Memory B cell (primary cell): ENCODE measurements around the gene RELB.
"Not testable (repeated sequence)": the region's sequence is repeated elsewhere in the genome, so short reads cannot be mapped to it uniquely, and the experiment has no call there.

Experiments used
- ATAC-seq: fragments of 150-1000 bp; cut with Tn5 transposase; 2 replicates; pipeline ENCODE4 v1.10.0; 2021; ENCODE audit warnings: low read depth, mild to moderate bottlenecking, moderate library complexity
- DNase-seq, 2 donors: peaks; one replicate each; pipeline ENCODE4 v3.0.0; 2022; ENCODE audit warnings: low spot score in 2 of 2
- H3K27ac Mint-ChIP-seq: one replicate; pipeline ENCODE4 v1.8.0; 2022; ENCODE audit warnings: mild to moderate bottlenecking, moderate library complexity, mixed read lengths
- H3K27me3 Mint-ChIP-seq: one replicate; pipeline ENCODE4 v1.8.0; 2022; ENCODE audit warnings: mixed read lengths
- H3K36me3 Mint-ChIP-seq: one replicate; pipeline ENCODE4 v1.8.0; 2022; ENCODE audit warnings: mild to moderate bottlenecking, mixed read lengths
- H3K4me1 Mint-ChIP-seq: one replicate; pipeline ENCODE4 v1.8.0; 2022; ENCODE audit warnings: mixed read lengths
- H3K4me3 Mint-ChIP-seq: one replicate; pipeline ENCODE4 v1.8.0; 2022; ENCODE audit warnings: mild to moderate bottlenecking, moderate library complexity, mixed read lengths
- H3K9me3 Mint-ChIP-seq: one replicate; pipeline ENCODE4 v1.8.0; 2022; ENCODE audit warnings: mixed read lengths

Gene RELB

DNA sequence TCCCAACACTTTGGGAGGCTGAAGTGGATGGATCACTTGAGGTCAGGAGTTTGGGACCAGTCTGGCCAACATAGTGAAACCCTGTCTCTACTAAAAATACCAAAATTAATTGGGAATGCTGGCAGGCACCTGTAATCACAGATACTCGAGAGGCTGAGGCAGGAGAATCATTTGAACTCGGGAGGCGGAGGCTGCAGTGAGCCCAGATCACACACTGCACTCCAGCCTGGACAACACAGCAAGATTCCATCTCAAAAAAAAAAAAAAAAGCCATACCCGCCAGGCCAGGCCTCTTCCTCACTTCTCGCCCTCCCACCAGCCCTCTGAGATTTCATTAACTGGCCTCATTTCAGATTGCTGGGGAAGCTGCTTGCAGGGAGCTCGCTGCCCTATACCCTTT is 7.7 kb upstream of the RELB start:
- no peaks in the 10 kb centered on the region for H3K27me3 Mint-ChIP-seq
- peaks cover 12% of the 10 kb centered on the region for H3K36me3 Mint-ChIP-seq
- H3K27ac Mint-ChIP-seq, result no peak overlapping the region
- no peak overlapping the region for H3K4me3 Mint-ChIP-seq
- H3K4me1 Mint-ChIP-seq, result peaks cover 8% of the 10 kb centered on the region
- ATAC-seq, result no peak
- DNase-seq, result no peak
- H3K9me3 Mint-ChIP-seq, result peaks cover 3% of the 10 kb centered on the region

DNA sequence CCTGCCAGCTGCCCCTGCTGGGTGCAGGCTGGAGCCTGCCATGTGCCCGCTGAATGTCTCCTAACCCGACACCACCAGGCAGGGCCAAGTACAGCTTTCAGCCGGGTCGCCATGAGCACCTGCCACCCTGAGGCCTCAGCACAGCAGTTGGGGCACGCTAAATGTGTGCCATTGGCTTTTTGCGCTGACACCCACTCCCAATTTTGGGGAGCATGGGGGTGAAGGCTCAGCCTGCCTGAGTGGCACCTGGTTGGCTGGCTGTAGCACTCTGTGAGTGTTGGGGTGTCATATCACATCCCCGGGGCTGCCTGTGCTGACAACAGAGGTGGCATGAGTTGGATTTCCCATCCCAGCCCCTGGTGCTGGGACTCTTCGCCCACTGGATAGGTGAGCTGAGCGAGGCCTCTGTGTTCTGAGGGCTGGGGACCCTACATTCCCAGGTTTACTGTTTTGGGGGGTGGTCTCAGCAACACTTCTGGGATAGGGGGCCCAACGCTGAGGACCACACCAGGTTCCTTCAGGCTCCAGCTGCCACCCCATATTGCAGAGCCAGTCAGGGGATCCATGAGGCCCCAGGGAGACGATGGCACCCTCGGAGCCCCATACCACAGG is 7.2 kb upstream of the RELB start:
- H3K9me3 Mint-ChIP-seq, result peaks cover 3% of the 10 kb centered on the region
- ATAC-seq (no peak), DNase-seq (no peak)
- peaks cover 6% of the 10 kb centered on the region for H3K4me1 Mint-ChIP-seq
- no peak overlapping the region for H3K4me3 Mint-ChIP-seq
- no peaks in the 10 kb centered on the region for H3K27me3 Mint-ChIP-seq
- no peak overlapping the region for H3K27ac Mint-ChIP-seq
- H3K36me3 Mint-ChIP-seq, result peaks cover 12% of the 10 kb centered on the region

DNA sequence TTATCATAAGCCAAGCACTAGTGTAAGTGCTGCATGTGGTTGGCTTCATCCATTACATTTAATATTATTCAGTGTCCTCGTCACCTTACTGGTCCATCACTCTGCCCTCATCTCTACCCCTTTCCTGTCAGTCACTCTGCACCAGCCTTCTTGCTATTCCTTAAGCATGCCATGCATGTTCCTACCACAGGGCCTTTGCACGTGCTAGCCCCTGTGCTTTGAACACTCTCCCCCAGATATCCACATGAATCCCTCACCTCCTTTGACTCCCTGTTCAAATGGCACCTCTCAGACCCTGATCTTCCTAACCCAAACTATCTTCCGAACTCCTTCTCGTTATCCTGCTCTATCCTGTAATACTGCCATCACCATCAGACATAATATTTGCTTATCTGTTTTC is 3.2 kb upstream of the RELB start:
- Mint-ChIP-seq H3K36me3 (peaks cover 6% of the 10 kb centered on the region), H3K4me3 (no peak overlapping the region), H3K9me3 (peaks cover 3% of the 10 kb centered on the region), H3K27ac (peak overlapping the region; percentile 14), H3K4me1 (peaks cover 7% of the 10 kb centered on the region), H3K27me3 (no peaks in the 10 kb centered on the region)
- DNase-seq, result no peak
- no peak for ATAC-seq

DNA sequence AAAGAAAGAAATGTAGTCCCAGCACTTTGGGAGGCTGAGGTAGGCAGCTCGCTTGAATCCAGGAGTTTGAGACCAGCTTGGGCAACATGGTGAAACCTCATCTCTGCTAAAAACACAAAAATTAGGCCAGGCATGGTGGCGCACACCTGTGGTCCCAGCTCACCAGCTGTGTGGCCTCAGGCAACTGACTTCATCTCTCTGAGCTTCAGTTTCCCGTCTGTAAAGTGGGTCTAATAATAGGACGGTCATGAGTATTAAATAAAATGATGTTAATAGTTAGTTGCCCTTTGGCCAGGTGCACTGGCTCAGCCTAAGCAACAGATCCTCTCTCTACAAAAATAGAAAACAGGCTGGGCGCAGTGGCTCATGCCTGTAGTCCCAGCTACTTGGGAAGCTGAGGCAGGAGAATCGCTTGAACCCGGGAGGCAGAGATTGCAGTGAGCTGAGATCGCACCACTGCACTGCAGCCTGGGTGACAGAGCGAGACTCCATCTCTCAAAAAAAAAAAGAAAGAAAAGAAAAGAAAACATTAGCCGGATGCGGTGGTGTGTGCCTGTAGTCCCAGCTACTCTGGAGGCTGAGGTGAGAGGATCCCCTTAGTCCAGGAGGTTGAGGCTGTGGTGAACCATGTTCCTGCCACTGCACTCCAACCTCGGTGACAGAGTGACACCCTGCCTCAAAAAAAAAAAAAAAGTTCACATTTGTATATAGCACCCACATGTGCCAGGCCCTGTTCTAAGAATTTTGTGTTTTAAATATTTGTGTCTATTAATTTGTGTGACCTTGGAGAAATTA is 1.9 kb upstream of the RELB start:
- not testable (repeated sequence) for H3K36me3 Mint-ChIP-seq, H3K4me3 Mint-ChIP-seq, H3K27me3 Mint-ChIP-seq, DNase-seq, H3K4me1 Mint-ChIP-seq, H3K9me3 Mint-ChIP-seq, ATAC-seq
- peak overlapping the region; percentile 97 for H3K27ac Mint-ChIP-seq

DNA sequence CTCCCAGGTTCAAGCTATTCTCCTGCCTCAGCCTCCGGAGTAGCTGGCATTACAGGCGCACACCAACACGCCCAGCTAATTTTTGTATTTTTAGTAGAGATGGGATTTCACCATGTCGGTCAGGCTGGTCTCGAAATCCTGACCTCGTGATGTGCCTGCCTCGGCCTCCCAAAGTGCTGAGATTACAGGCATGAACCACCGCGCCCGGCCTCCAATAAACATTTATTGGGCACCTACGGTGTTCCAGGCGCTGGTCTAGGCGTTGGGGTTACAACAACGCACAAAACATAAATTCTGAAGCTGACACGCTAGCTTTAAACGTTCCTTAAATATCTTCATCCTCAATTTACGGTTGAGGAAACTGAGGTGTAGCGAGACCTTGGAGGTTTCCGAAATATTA is 599 bp upstream of the RELB start:
- ATAC-seq, result not testable (repeated sequence)
- peak overlapping the region; percentile 68 for H3K4me3 Mint-ChIP-seq

DNA sequence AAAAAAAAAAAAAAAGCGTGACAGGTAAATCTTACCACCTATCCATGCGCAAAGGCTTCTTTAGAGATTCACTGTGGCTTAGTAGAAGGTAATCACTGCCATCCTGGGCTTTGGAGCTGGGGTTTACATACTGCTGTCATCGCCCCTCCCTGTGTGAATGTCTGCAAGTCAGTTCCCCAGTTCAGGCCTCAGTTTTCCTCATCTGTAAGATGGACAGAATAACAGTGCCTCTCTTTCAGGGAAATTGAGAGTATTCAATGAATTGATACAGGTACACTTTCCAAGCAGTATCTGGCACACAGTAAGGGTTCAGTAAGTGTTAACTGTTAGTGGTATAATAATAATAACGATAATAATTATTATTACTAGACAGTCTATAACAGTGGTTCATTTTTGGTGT is 2.2 kb downstream of the RELB start:
- Mint-ChIP-seq H3K27ac (no peak overlapping the region), H3K4me3 (no peak overlapping the region)

More for the DNA sequence above, 599 bp upstream of the RELB start:
- not testable (repeated sequence) for H3K4me1 Mint-ChIP-seq, H3K9me3 Mint-ChIP-seq, H3K36me3 Mint-ChIP-seq, H3K27me3 Mint-ChIP-seq, DNase-seq
- H3K27ac Mint-ChIP-seq, result peak overlapping the region; percentile 97

DNA sequence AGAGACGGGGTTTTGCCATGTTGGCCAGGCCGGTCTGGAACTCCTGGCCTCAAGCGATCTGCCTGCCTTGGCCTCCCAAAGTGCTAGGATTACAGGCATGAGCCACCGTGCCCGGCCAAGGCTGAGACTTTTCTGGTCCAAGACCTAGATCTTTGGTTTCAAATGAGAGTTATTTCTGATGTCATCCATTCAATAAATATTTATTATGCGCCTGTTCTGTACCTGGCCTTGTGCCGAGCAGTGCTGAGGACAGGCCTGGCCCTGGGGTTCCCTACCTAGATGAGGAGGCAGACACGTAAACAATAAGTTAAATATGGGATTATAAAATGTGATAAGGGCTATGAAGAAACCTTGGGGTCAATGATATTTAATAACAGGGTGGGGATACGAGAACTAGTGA is 4.5 kb downstream of the RELB start:
- Mint-ChIP-seq H3K36me3 (peaks cover 17% of the 10 kb centered on the region), H3K9me3 (no peaks in the 10 kb centered on the region), H3K27me3 (no peaks in the 10 kb centered on the region), H3K4me1 (peaks cover 15% of the 10 kb centered on the region), H3K4me3 (no peak overlapping the region), H3K27ac (no peak overlapping the region)
- ATAC-seq (no peak), DNase-seq (no peak)

More for the DNA sequence above, 2.2 kb downstream of the RELB start:
- H3K36me3 Mint-ChIP-seq, result peaks cover 11% of the 10 kb centered on the region
- ATAC-seq (no peak), DNase-seq (no peak)
- H3K27me3 Mint-ChIP-seq, result no peaks in the 10 kb centered on the region
- no peaks in the 10 kb centered on the region for H3K9me3 Mint-ChIP-seq
- peaks cover 6% of the 10 kb centered on the region for H3K4me1 Mint-ChIP-seq

DNA sequence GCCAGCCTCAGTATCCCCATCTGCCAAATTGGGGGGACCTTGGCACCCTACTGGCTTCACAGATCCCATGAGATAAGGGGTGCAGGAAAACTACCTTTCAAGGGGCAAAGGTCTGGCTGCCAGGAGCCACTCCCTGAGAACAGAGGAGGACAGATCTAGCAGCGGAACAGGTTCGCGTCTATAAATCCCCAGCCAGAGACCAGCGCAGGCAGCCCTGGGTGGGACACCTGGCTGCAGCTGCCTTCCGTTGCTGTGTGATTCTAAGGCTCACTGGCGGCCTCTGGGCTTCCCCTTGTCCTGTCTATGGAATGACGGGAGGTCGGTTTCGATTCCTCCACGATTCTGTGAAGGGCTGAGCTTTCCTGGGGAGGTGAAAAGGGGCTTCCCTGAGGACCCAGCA is 7.3 kb downstream of the RELB start:
- DNase-seq, result no peak
- Mint-ChIP-seq H3K9me3 (no peaks in the 10 kb centered on the region), H3K4me3 (no peak overlapping the region), H3K27me3 (no peaks in the 10 kb centered on the region), H3K4me1 (peaks cover 12% of the 10 kb centered on the region), H3K27ac (peak overlapping the region; percentile 35), H3K36me3 (peaks cover 20% of the 10 kb centered on the region)
- peak; percentile 3 for ATAC-seq

DNA sequence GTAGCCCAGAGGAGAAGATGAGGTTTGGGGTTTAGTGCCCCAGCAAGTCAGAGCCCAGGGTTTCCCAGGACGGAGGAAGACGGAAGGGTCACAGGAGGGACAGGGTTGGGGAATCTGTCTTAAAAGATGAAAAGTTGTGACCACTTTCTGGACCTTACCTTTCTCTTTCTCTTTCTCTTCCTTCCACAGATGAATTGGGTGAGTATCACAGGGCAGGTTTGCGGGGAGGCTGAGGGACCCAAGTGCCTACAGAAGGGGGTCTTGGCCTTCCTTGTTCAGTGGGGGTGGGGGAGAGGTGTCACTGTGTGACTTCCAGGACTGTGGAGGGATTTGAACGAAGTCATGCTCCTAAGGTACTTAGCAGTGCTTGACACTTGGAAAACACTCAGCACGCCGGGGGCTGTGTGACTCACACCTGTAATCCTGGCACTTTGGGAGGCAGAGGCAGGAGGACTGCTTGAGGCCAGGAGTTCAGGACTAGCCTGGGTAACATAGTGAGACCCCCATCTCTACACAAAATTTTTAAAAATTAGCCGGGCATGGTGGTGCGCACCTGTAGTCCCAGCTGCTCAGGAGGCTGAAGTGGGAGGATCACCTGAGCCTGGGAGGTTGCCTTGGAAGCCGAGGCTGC is 8.5 kb downstream of the RELB start:
- H3K4me3 Mint-ChIP-seq, result no peak overlapping the region

DNA sequence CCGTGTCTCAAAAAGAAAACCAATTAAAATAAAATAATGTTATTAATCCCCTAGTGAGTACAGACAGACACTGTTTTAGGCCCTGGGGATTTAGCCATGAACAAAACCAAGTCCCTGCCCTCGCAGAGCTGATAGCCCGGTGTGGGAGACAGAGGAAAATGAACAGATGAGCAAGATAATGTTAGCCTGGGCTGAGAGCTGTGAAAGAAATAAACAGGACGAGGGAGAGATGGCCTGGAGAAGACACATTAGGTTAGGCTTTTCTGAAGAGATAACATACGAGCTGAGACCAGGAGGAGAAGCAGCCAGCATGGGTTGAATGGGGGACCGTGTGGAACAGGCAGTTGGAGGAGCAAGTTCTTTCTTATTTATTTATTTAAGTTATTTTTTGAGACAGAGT is 9.0 kb downstream of the RELB start:
- Mint-ChIP-seq H3K9me3 (no peaks in the 10 kb centered on the region), H3K36me3 (peaks cover 23% of the 10 kb centered on the region), H3K27me3 (no peaks in the 10 kb centered on the region), H3K27ac (peak overlapping the region; percentile 83), H3K4me3 (no peak overlapping the region), H3K4me1 (peaks cover 12% of the 10 kb centered on the region)
- no peak for ATAC-seq
- DNase-seq, result no peak

More for the DNA sequence above, 8.5 kb downstream of the RELB start:
- Mint-ChIP-seq H3K27me3 (no peaks in the 10 kb centered on the region), H3K9me3 (no peaks in the 10 kb centered on the region), H3K36me3 (peaks cover 23% of the 10 kb centered on the region), H3K27ac (peak overlapping the region; percentile 83), H3K4me1 (peaks cover 12% of the 10 kb centered on the region)
- DNase-seq (no peak), ATAC-seq (no peak)

DNA sequence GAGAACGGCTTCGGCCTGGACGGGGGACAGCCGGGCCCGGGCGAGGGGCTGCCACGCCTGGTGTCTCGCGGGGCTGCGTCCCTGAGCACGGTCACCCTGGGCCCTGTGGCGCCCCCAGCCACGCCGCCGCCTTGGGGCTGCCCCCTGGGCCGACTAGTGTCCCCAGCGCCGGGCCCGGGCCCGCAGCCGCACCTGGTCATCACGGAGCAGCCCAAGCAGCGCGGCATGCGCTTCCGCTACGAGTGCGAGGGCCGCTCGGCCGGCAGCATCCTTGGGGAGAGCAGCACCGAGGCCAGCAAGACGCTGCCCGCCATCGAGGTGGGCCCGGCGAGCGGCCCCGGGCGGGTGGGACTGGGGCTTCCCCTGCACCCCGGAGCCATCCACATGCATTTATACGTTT is 10.7 kb downstream of the RELB start:
- Mint-ChIP-seq H3K36me3 (peaks cover 17% of the 10 kb centered on the region), H3K4me1 (peaks cover 19% of the 10 kb centered on the region), H3K27ac (no peak overlapping the region), H3K27me3 (no peaks in the 10 kb centered on the region), H3K9me3 (no peaks in the 10 kb centered on the region), H3K4me3 (no peak overlapping the region)
- DNase-seq (no peak), ATAC-seq (no peak)

DNA sequence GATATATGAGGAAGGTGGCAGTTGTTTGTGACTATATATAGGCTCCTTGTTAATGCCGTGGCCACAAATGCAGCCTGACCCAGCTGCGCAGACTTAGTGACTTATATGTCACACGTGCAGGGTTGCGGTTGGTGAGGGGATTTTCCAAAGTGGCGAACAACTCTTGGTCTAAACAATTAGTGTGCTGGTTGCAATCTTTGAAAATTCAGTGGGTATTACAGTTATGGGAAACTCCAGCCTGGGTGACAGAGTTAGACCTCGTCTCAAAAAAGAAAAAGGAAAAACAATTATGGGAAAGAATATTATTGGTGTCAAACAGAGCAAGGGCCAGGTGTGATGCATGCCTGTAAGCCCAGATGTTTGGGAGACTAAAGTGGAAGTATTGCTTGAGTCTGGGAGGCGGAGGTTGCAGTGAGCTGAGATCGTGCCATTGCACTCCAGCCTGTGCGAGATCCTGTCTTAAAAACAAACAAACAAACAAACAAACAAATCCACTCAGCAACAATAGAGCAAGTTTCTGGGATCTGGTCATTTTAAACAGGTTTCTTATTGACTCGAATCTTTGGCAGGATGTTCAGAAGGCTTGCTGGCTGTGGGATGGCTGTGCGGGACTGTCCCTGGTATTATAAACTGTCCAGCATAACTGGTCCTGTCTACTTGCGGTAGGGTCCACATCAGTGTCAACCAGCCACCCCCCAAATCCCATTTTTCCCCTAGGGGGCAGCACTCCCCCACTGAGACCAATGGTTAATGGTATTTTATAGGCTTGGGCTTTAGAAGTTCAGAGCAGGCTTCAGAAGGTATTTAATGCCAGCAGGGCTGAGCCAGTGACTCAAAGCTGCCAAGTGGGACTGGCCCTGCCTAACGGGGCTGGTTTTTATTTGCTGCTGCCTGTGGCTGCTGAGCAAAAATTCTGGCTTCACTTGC is 15.4 kb downstream of the RELB start:
- Mint-ChIP-seq H3K9me3 (no peaks in the 10 kb centered on the region), H3K4me3 (peak overlapping the region; percentile 73), H3K4me1 (peaks cover 8% of the 10 kb centered on the region), H3K27me3 (no peaks in the 10 kb centered on the region), H3K36me3 (peaks cover 18% of the 10 kb centered on the region), H3K27ac (peak overlapping the region; percentile 98)
- ATAC-seq (peak; percentile 87), DNase-seq (peak; percentile 68 to 84)

DNA sequence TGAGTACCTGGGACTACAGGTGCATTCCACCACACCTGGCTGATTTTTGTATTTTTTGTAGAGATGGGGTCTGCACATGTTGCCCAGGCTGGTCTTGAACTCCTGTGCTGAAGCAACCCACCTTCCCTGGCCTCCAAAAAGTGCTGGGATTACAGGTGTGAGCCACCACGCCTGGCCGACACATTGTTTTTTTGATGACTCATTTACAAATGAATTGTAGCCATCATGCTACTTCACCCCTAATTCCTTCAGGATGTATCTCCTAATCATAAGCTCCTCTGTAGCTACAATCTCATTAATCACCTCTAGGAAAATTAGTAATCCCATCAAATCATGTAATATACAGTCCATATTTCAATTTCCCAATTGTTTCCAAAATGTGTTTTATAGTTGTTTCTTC is 17.9 kb downstream of the RELB start:
- peaks cover 8% of the 10 kb centered on the region for H3K4me1 Mint-ChIP-seq
- H3K27ac Mint-ChIP-seq, result peak overlapping the region; percentile 64
- H3K36me3 Mint-ChIP-seq, result peaks cover 11% of the 10 kb centered on the region

More for the DNA sequence above, 17.9 kb downstream of the RELB start:
- Mint-ChIP-seq H3K9me3 (no peaks in the 10 kb centered on the region), H3K4me3 (peak overlapping the region; percentile 3), H3K27me3 (no peaks in the 10 kb centered on the region)
- no peak for DNase-seq
- no peak for ATAC-seq
